GM23248 (cell line): ENCODE data around the gene SDHD.

ENCODE experiments used
- EZH2 ChIP-seq: fragments of 200-600 bp; sonication (generic); IDR thresholded peaks from 2 replicates; pipeline ENCODE4 v1.6.1; 2018; ENCODE audit warnings: antibody characterized with exemption, mild to moderate bottlenecking; ENCODE audit not compliant: insufficient read depth, poor library complexity, severe bottlenecking
- EZH2phosphoT487 ChIP-seq: fragments of 200-600 bp; sonication (generic); IDR thresholded peaks from 2 replicates; pipeline ENCODE4 v1.6.1; 2018; ENCODE audit warnings: antibody characterized with exemption, moderate library complexity, mild to moderate bottlenecking, low read depth; ENCODE audit not compliant: insufficient read depth

DNA sequence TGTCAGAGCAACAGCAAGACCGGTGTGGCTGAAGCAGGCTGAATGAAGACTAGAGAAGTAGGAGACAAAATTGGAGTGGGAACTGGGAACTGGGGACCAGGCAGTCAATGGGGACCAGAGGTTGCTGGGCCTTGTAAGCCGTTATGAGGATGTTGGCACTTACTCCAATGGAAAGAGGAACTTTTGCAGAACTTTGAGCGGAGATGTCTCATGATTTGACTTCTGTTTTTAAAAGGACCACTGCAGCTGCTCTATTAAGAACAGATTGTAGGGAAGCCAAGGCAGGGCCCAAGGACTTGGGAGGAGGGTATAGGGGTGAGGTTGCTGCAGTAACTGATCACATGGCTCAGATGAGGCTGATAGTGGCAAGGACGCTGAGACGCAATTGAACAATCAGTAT is 43.0 kb downstream of the SDHD start:
- TF ChIP-seq EZH2 (no peak), EZH2phosphoT487 (no peak)
